ENCODE results near the gene PDSS2.

GRCh38 chr6:107443608-107444267 lies 15.6 kb downstream of the PDSS2 start:
- no peak for TF ChIP-seq CTCF (IDR thresholded peaks at IDR 0.05)
- TF ChIP-seq ZFX (IDR thresholded peaks at IDR 0.05; ENCODE audit: borderline replicate concordance), result no peak

Data from 22Rv1 (cell line).